K562 (cell line): ENCODE data around the gene C2CD2. TPM values are rescaled to one million over a fixed set of nuclear protein-coding genes. Genes with fewer than 3 reads are reported as not detected.

Source experiments
- ATAC-seq: fragments of 200-7000 bp; cut with Tn5 transposase; 3 replicates; pipeline ENCODE4 v1.9.1; 2020; ENCODE audit warnings: moderate library complexity
- BruUV-seq: library from RNA; stranded (reverse); fragments of 400-500 nt; replicated peaks from 2 replicates; lab custom pipeline; 2021; lab: Mats Ljungman, UMichigan
- CTCF ChIA-PET: fragments of 300-600 bp; formaldehyde crosslinking; extraction: SDS; loops from one replicate; lab custom pipeline; 2021; ENCODE audit warnings: low intra/inter-chr PET ratio; lab: Yijun Ruan, JAX
- POLR2A ChIA-PET: fragments of 300-600, 350-650 bp; sonication (Branson Sonifier 250); formaldehyde crosslinking; extraction: SDS; loops from one replicate; lab custom pipeline; 2021; ENCODE audit warnings: antibody characterized with exemption, inconsistent platforms; lab: Yijun Ruan, JAX
- DNase-seq, 4 experiments: peaks; one replicate each; pipeline versions ENCODE4 v3.0.0 to v3.0.0-alpha.2; 2011 to 2018; ENCODE audit warnings: low spot score in 3 of 4, mixed read lengths in 3 of 4; ENCODE audit errors: extremely low read depth in 1 of 4
- FAIRE-seq: peaks from 2 replicates; lab custom pipeline; 2011; peaks lifted over from hg19 to GRCh38; lab: Jason Lieb, UNC
- H2AFZ ChIP-seq: 2 replicates; pipeline ENCODE4 v1.6.0; 2011; ENCODE audit warnings: low read depth, low read length, control low read depth, inconsistent platforms
- H3K27ac ChIP-seq: fragments of 200-600 bp; 3 replicates; pipeline ENCODE4 v1.8.0; 2011; ENCODE audit warnings: low read depth, mild to moderate bottlenecking, control low read depth, inconsistent platforms, low read length, moderate library complexity, mixed read lengths; ENCODE audit errors: extremely low read depth
- H3K27me3 ChIP-seq, 2 experiments: fragments of 300-600 bp in 1 of 2; 2 replicates in 1 of 2; 3 replicates in 1 of 2; pipeline versions ENCODE4 v1.6.0 to v1.8.0; 2011; ENCODE audit warnings: inconsistent platforms in 2 of 2, low read length in 2 of 2, mild to moderate bottlenecking in 1 of 2, mixed read lengths in 1 of 2, moderate library complexity in 1 of 2; ENCODE audit not compliant: control insufficient read depth in 2 of 2, insufficient read depth in 2 of 2
- H3K36me3 ChIP-seq: fragments of 300-600 bp; 3 replicates; pipeline ENCODE4 v1.8.0; 2011; ENCODE audit warnings: mild to moderate bottlenecking, low read length, inconsistent platforms; ENCODE audit not compliant: control insufficient read depth, insufficient read depth
- H3K4me1 ChIP-seq, 2 experiments: fragments of 200-600 bp in 1 of 2; replicated peaks in 1 of 2; 2 replicates in 1 of 2; 3 replicates in 1 of 2; pipeline versions ENCODE4 v1.5.1 to v1.8.0; 2011; ENCODE audit warnings: inconsistent platforms in 2 of 2, low read length in 2 of 2, mild to moderate bottlenecking in 1 of 2, mixed read lengths in 1 of 2, moderate library complexity in 1 of 2; ENCODE audit not compliant: control insufficient read depth in 2 of 2, insufficient read depth in 2 of 2
- H3K4me2 ChIP-seq: 2 replicates; pipeline ENCODE4 v1.6.1; 2011; ENCODE audit warnings: low read length, control low read depth, inconsistent platforms, mixed read lengths; ENCODE audit not compliant: insufficient read depth
- H3K4me3 ChIP-seq: fragments of 200-600 bp; sonication (generic), shearing (Covaris generic); 2 replicates; pipeline ENCODE4 v1.5.1; 2016; ENCODE audit warnings: control low read depth, inconsistent platforms
- H3K79me2 ChIP-seq: fragments of 200-600 bp; 3 replicates; pipeline ENCODE4 v1.8.0; 2011; ENCODE audit warnings: low read length, inconsistent platforms; ENCODE audit not compliant: control insufficient read depth, insufficient read depth
- H3K9ac ChIP-seq, 2 experiments: 2 replicates each; pipeline versions ENCODE4 v1.6.0 to v1.6.1; 2011; ENCODE audit warnings: low read depth in 2 of 2, low read length in 2 of 2, control low read depth in 1 of 2, inconsistent platforms in 1 of 2, mild to moderate bottlenecking in 1 of 2, mixed read lengths in 1 of 2; ENCODE audit not compliant: insufficient read depth in 1 of 2
- H3K9me1 ChIP-seq: one replicate; pipeline ENCODE4 v1.6.0; 2011; ENCODE audit warnings: inconsistent platforms, mild to moderate bottlenecking, low read length, moderate library complexity; ENCODE audit not compliant: control insufficient read depth, insufficient read depth
- H3K9me3 ChIP-seq: replicated peaks from 2 replicates; pipeline ENCODE4 v1.5.1; 2011; ENCODE audit warnings: low read depth, low read length, inconsistent platforms; ENCODE audit not compliant: control insufficient read depth, insufficient read depth
- H4K20me1 ChIP-seq: replicated peaks from 2 replicates; pipeline ENCODE4 v1.6.1; 2011; ENCODE audit warnings: low read length, inconsistent platforms, mixed read lengths; ENCODE audit not compliant: control insufficient read depth, insufficient read depth
- ATF7 ChIP-seq: fragments of 450-650 bp; IDR thresholded peaks from 2 replicates; pipeline ENCODE4 v1.7.1; 2014; ENCODE audit warnings: mild to moderate bottlenecking, moderate library complexity
- CAMTA2 ChIP-seq: fragments of 250-450 bp; sonication (Bioruptor Pico); conservative IDR thresholded peaks from 2 replicates; pipeline ENCODE4 v1.5.1; 2022
- JUND ChIP-seq, 2 experiments: IDR thresholded peaks; 2 replicates in 1 of 2; 3 replicates in 1 of 2; pipeline ENCODE4 v1.6.1; 2011; ENCODE audit warnings: borderline replicate concordance in 2 of 2, low read depth in 2 of 2, low read length in 2 of 2, improper control_type of control experiment in 1 of 2, missing biosample characterization in 1 of 2, missing genetic modification characterization in 1 of 2, missing genetic modification reagents in 1 of 2
- KHSRP ChIP-seq: fragments of 450-650 bp; IDR thresholded peaks from 2 replicates; pipeline ENCODE4 v1.6.1; 2017
- MBD1 ChIP-seq: fragments of 250-450 bp; sonication (Bioruptor Pico); IDR thresholded peaks from 2 replicates; pipeline ENCODE4 v1.8.0; 2022; ENCODE audit warnings: inconsistent platforms
- MED1 ChIP-seq: sonication (generic); formaldehyde crosslinking; IDR thresholded peaks from 2 replicates; pipeline ENCODE4 v1.8.1; 2023; ENCODE audit warnings: missing genetic modification reagents, borderline replicate concordance
- NR2C2 ChIP-seq, 2 experiments: fragments of 200-800 bp in 1 of 2; sonication (Bioruptor generic) in 1 of 2; sonication (generic) in 1 of 2; formaldehyde crosslinking in 1 of 2; IDR thresholded peaks; 2 replicates each; pipeline versions ENCODE4 v1.6.1 to v1.8.0; 2016 to 2022; ENCODE audit warnings: mild to moderate bottlenecking in 1 of 2, missing compliant biosample characterization in 1 of 2, missing genetic modification characterization in 1 of 2, missing genetic modification reagents in 1 of 2
- RAD51 ChIP-seq: fragments of 450-650 bp; IDR thresholded peaks from 2 replicates; pipeline ENCODE4 v1.7.1; 2016; ENCODE audit warnings: low read depth, mild to moderate bottlenecking, borderline replicate concordance
- SMAD4 ChIP-seq: fragments of 250-450 bp; sonication (Bioruptor Pico); conservative IDR thresholded peaks from 2 replicates; pipeline ENCODE4 v1.8.0; 2021; ENCODE audit warnings: inconsistent platforms, mild to moderate bottlenecking, moderate library complexity
- ZNF24 ChIP-seq: fragments of 450-650 bp; IDR thresholded peaks from 2 replicates; pipeline ENCODE4 v1.6.1; 2016
- ZNF277 ChIP-seq: fragments of 250-450 bp; sonication (Bioruptor Pico); IDR thresholded peaks from 2 replicates; pipeline ENCODE4 v1.8.0; 2022; ENCODE audit warnings: inconsistent platforms, mild to moderate bottlenecking, moderate library complexity, borderline replicate concordance
- ZNF354B ChIP-seq: fragments of 250-450 bp; sonication (Bioruptor Pico); IDR thresholded peaks from 2 replicates; pipeline ENCODE4 v1.4.0; 2020
- WGBS: fragments of 100-300 bp; shearing (Covaris generic); methylation state at CpG from one replicate; pipeline ENCODE4 v1.1.6; 2016; ENCODE audit warnings: low coverage, mixed read lengths; ENCODE audit not compliant: insufficient coverage; ENCODE audit errors: missing lambda C conversion rate; 5-methylcytosine and 5-hydroxymethylcytosine counted together
- in situ Hi-C: fragments of 300-500 bp; cut with MboI; formaldehyde crosslinking; loops from 4 replicates; pipeline ENCODE4 v1.15.0; 2018; ENCODE audit warnings: inconsistent platforms, mixed read lengths
- intact Hi-C: fragments of 100-400 bp; cut with micrococcal nuclease; formaldehyde crosslinking; loops from 2 replicates; pipeline ENCODE4 v1.14.2; 2022
- polyA plus RNA-seq, 8 experiments: library from polyadenylated mRNA; depleted of rRNA in 4 of 8; stranded (reverse) in 5 of 8; unstranded in 3 of 8; fragments of >200 nt; fragmentation: Nextera tagmentation in 2 of 8; fragmentation: Illumina TruSeq in 1 of 8; extraction: Ambion mirVana in 2 of 8; extraction: Trizol in 1 of 8; gene quantifications; 2 replicates each; pipeline versions ENCODE4 v1.2.1 to v1.2.3, GENCODE V29; 2011 to 2014; ENCODE audit warnings: inconsistent platforms in 1 of 8, missing spikeins in 1 of 8
- total RNA-seq, 7 experiments: library from RNA; depleted of rRNA in 6 of 7; stranded (reverse); fragments of >200 nt in 6 of 7; fragmentation: Illumina TruSeq in 2 of 7; extraction: Trizol in 2 of 7; gene quantifications; 2 replicates each; pipeline versions ENCODE4 v1.2.1 to v1.2.3, GENCODE V29; 2011 to 2021; ENCODE audit warnings: low replicate concordance in 1 of 7
- TF ChIP-seq, protein P1 (sequence below), 3 experiments: IDR thresholded peaks in 2 of 3; conservative IDR thresholded peaks in 1 of 3; 2 replicates each; pipeline ENCODE4 v1.5.1; 2011 to 2012; ENCODE audit warnings: low read length in 3 of 3, mild to moderate bottlenecking in 3 of 3, control low read depth in 2 of 3, improper control_type of control experiment in 1 of 3, inconsistent platforms in 1 of 3, low read depth in 1 of 3, mixed read lengths in 1 of 3, moderate library complexity in 1 of 3; ENCODE audit not compliant: insufficient read depth in 2 of 3
- TF ChIP-seq, protein P2 (sequence below), 2 experiments: fragments of 450-650 bp in 1 of 2; sonication (generic) in 1 of 2; formaldehyde crosslinking in 1 of 2; IDR thresholded peaks in 1 of 2; conservative IDR thresholded peaks in 1 of 2; 2 replicates each; pipeline versions ENCODE4 v1.6.1 to v1.8.1; 2016 to 2023; ENCODE audit warnings: mild to moderate bottlenecking in 2 of 2, moderate library complexity in 2 of 2, inconsistent platforms in 1 of 2, missing genetic modification reagents in 1 of 2

C2CD2 gene
- total and polyA plus RNA-seq, 9 of the 15 experiments (the other 6 are each of a cell fraction or from before 2014, with no cell fraction given), result 1.3 to 21.6 (median 12.1) TPM

GRCh38 chr21:41966041-41966833 is 12.4 kb upstream of the C2CD2 start:
- CTCF ChIA-PET, result no interaction called here
- H3K36me3 ChIP-seq, result no peaks in the 10 kb centered on the region
- peaks cover 0 to 4% of the 10 kb centered on the region in 2 experiments; a peak in 2 of 5 replicates for H3K4me1 ChIP-seq
- no peaks in the 10 kb centered on the region for H3K79me2 ChIP-seq
- WGBS, result 5% methylated on average over 11 of the region's 11 CpGs
- H3K27me3 ChIP-seq, result peaks cover 48 to 89% of the 10 kb centered on the region in 2 experiments
- H3K4me3 ChIP-seq, result no peak overlapping the region
- FAIRE-seq, result peak; percentile 32
- no peaks in the 10 kb centered on the region for H4K20me1 ChIP-seq
- BruUV-seq, result no TSS peak
- H2AFZ ChIP-seq, result no peak overlapping the region
- no peak for ATAC-seq
- no peak overlapping the region for H3K9ac ChIP-seq
- in situ Hi-C loops, result no loop called here
- no peaks in the 10 kb centered on the region for H3K9me1 ChIP-seq
- H3K27ac ChIP-seq, result no peak overlapping the region
- TF ChIP-seq ZNF24 (peak; percentile 56; the same call in 1 of the 2 replicates), NR2C2 (CRISPR knock-in tag; IDR thresholded peaks at IDR 0.05) (no peak), NR2C2 (tag; IDR thresholded peaks at IDR 0.05) (0 out of 2 replicates have a peak, but pooled peaks have one; percentile 17), CAMTA2 (no peak), ZNF354B (CRISPR knock-in tag) (no peak), ZNF277 (no peak), SMAD4 (CRISPR knock-in tag) (no peak), MBD1 (CRISPR knock-in tag) (no peak), RAD51 (no peak), ATF7 (0 out of 2 replicates have a peak, but pooled peaks have one; percentile 50), KHSRP (no peak), MED1 (no peak), JUND (IDR thresholded peaks at IDR 0.05; ENCODE audit: borderline replicate concordance, low read depth, low read length) (peak; percentile 45; the same call in 1 of the 2 replicates), JUND (tag; IDR thresholded peaks at IDR 0.05; ENCODE audit: borderline replicate concordance, low read depth, low read length) (peak; percentile 57; the same call in 1 of the 3 replicates)
- TF ChIP-seq, protein P1, sequence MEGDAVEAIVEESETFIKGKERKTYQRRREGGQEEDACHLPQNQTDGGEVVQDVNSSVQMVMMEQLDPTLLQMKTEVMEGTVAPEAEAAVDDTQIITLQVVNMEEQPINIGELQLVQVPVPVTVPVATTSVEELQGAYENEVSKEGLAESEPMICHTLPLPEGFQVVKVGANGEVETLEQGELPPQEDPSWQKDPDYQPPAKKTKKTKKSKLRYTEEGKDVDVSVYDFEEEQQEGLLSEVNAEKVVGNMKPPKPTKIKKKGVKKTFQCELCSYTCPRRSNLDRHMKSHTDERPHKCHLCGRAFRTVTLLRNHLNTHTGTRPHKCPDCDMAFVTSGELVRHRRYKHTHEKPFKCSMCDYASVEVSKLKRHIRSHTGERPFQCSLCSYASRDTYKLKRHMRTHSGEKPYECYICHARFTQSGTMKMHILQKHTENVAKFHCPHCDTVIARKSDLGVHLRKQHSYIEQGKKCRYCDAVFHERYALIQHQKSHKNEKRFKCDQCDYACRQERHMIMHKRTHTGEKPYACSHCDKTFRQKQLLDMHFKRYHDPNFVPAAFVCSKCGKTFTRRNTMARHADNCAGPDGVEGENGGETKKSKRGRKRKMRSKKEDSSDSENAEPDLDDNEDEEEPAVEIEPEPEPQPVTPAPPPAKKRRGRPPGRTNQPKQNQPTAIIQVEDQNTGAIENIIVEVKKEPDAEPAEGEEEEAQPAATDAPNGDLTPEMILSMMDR (IDR thresholded peaks at IDR 0.05 in 2 of 3, conservative IDR thresholded peaks at IDR 0.05 in 1 of 3; ENCODE audit: insufficient read depth in 2 of 3, low read depth in 1 of 3, low read length in 3 of 3), result peak in 1 of 3 experiments; percentile 16; a peak in 1 of 6 replicates
- TF ChIP-seq, protein P2, sequence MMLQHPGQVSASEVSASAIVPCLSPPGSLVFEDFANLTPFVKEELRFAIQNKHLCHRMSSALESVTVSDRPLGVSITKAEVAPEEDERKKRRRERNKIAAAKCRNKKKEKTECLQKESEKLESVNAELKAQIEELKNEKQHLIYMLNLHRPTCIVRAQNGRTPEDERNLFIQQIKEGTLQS (IDR thresholded peaks at IDR 0.05), result peak; percentile 70
- TF ChIP-seq, protein P2 (CRISPR knock-in tag; conservative IDR thresholded peaks at IDR 0.05), result no peak
- TF ChIP-seq, all 486 proteins: peak for 6
- no peak for DNase-seq
- POLR2A ChIA-PET, result interaction anchor here (1.2 kb wide), 1 partner anchor 9 kb away, joined by 3 read pairs; no protein-coding TSS in a partner anchor
- intact Hi-C loops, result no loop called here
- Histone ChIP-seq H3K4me2 (no peak overlapping the region), H3K9me3 (no peaks in the 10 kb centered on the region)
